Natural killer cell (primary cell): ENCODE results near the gene DSC1. TPM values are rescaled to one million over a fixed set of nuclear protein-coding genes. Genes with fewer than 3 reads are reported as not detected.

Experiments used
- ATAC-seq, 3 donors: fragments of 150-1000 bp in 2 of 3; fragments of 200-7000 bp in 1 of 3; cut with Tn5 transposase; 1 replicate in 1 of 3; 2 replicates in 2 of 3; pipeline ENCODE4 v1.10.0; 2021; ENCODE audit warnings: mild to moderate bottlenecking in 2 of 3, moderate library complexity in 2 of 3
- DNase-seq, 2 donors: peaks; one replicate each; pipeline versions ENCODE4 v3.0.0 to v3.0.0-alpha.2; 2013 to 2021; ENCODE audit warnings: mixed read lengths in 1 of 2
- H3K27ac ChIP-seq: one replicate; pipeline ENCODE4 v1.5.1; 2013; ENCODE audit warnings: mild to moderate bottlenecking, low read length
- H3K27me3 ChIP-seq: one replicate; pipeline ENCODE4 v1.6.1; 2013; ENCODE audit warnings: low read length; ENCODE audit not compliant: control insufficient read depth, insufficient read depth
- H3K36me3 ChIP-seq: one replicate; pipeline ENCODE4 v1.6.1; 2013; ENCODE audit warnings: low read length; ENCODE audit not compliant: control insufficient read depth, insufficient read depth
- H3K4me1 ChIP-seq: one replicate; pipeline ENCODE4 v1.6.1; 2013; ENCODE audit warnings: low read length; ENCODE audit not compliant: control insufficient read depth, insufficient read depth
- H3K4me3 ChIP-seq: one replicate; pipeline ENCODE4 v1.5.1; 2013; ENCODE audit warnings: low read length
- H3K9me3 ChIP-seq: one replicate; pipeline ENCODE4 v1.6.1; 2013; ENCODE audit warnings: low read length; ENCODE audit not compliant: control insufficient read depth, insufficient read depth
- H3K27ac Mint-ChIP-seq, 2 donors: one replicate each; pipeline ENCODE4 v1.8.0; 2022; ENCODE audit warnings: mild to moderate bottlenecking in 2 of 2, mixed read lengths in 2 of 2, moderate library complexity in 1 of 2
- H3K27me3 Mint-ChIP-seq, 2 donors: one replicate each; pipeline ENCODE4 v1.8.0; 2022; ENCODE audit warnings: low read depth in 2 of 2, mixed read lengths in 2 of 2
- H3K36me3 Mint-ChIP-seq: one replicate; pipeline ENCODE4 v1.8.0; 2022; ENCODE audit warnings: mixed read lengths
- H3K4me1 Mint-ChIP-seq, 2 donors: one replicate each; pipeline ENCODE4 v1.8.0; 2022; ENCODE audit warnings: mixed read lengths in 2 of 2
- H3K4me3 Mint-ChIP-seq: one replicate; pipeline ENCODE4 v1.8.0; 2022; ENCODE audit warnings: mild to moderate bottlenecking, moderate library complexity, mixed read lengths
- H3K9me3 Mint-ChIP-seq, 2 donors: one replicate each; pipeline ENCODE4 v1.8.0; 2022; ENCODE audit warnings: mixed read lengths in 2 of 2
- CTCF ChIP-seq: fragments of 200-600 bp; IDR thresholded peaks from one replicate; pipeline ENCODE4 v1.8.0; 2022; ENCODE audit warnings: antibody characterized with exemption
- WGBS: methylation state at CpG from one replicate; pipeline ENCODE4 v1.1.7; 2013; ENCODE audit warnings: missing lambda C conversion rate; ENCODE audit not compliant: insufficient coverage; 5-methylcytosine and 5-hydroxymethylcytosine counted together
- intact Hi-C: fragments of 100-400 bp; cut with micrococcal nuclease; formaldehyde crosslinking; loops from one replicate; pipeline ENCODE4 v1.14.2; 2022
- total RNA-seq, 4 donors: library from RNA; stranded (reverse); fragments of 120-200 nt in 1 of 4; gene quantifications; one replicate each; pipeline versions ENCODE4 v1.2.3 to v1.2.4, GENCODE V29; 2013 to 2022

Gene DSC1
- total RNA-seq, 3 donors from 2014 or later (not counting 1 experiment from before 2014, with no cell fraction given) = 0.05 to 0.50 TPM; not detected in 1

- intact Hi-C loops = loop anchor here (10.0 kb wide), 1 partner anchor 55 kb away; no protein-coding TSS in a partner anchor
- Mint-ChIP-seq H3K4me1 (no peaks in the 10 kb centered on the region), H3K36me3 (peaks cover 17% of the 10 kb centered on the region), H3K27ac (no peak overlapping the region), H3K9me3 (peaks cover 11 to 16% of the 10 kb centered on the region in 2 donors), H3K27me3 (peaks cover 18 to 34% of the 10 kb centered on the region in 2 donors), H3K4me3 (no peak overlapping the region)
- H3K4me3 ChIP-seq = no peak overlapping the region
- no peak overlapping the region for H3K27ac ChIP-seq
- peaks cover 8% of the 10 kb centered on the region for H3K27me3 ChIP-seq
- H3K4me1 ChIP-seq = no peaks in the 10 kb centered on the region
- ATAC-seq = no peak
- WGBS = 84% methylated on average over 9 of the region's 10 CpGs
- DNase-seq = no peak
- no peaks in the 10 kb centered on the region for H3K9me3 ChIP-seq
- TF ChIP-seq CTCF = no peak
- no peaks in the 10 kb centered on the region for H3K36me3 ChIP-seq
Measured at GRCh38 chr18:31099450-31100230, 63.0 kb downstream of the DSC1 start.

GRCh38 chr18:31098878-31099277, 63.8 kb downstream of the DSC1 start:
- H3K36me3 ChIP-seq = no peaks in the 10 kb centered on the region
- ATAC-seq = no peak
- no peak overlapping the region for H3K27ac ChIP-seq
- H3K9me3 ChIP-seq = no peaks in the 10 kb centered on the region
- no peak overlapping the region for H3K27ac Mint-ChIP-seq
- no peak overlapping the region for H3K4me3 Mint-ChIP-seq
- no peaks in the 10 kb centered on the region for H3K4me1 Mint-ChIP-seq
- no peak for TF ChIP-seq CTCF
- H3K4me1 ChIP-seq = no peaks in the 10 kb centered on the region
- H3K27me3 Mint-ChIP-seq = peaks cover 18 to 34% of the 10 kb centered on the region in 2 donors
- no peak for DNase-seq
- H3K27me3 ChIP-seq = peaks cover 8% of the 10 kb centered on the region
- H3K36me3 Mint-ChIP-seq = peaks cover 17% of the 10 kb centered on the region
- peaks cover 11 to 16% of the 10 kb centered on the region in 2 donors for H3K9me3 Mint-ChIP-seq
- intact Hi-C loops = no loop called here
- no peak overlapping the region for H3K4me3 ChIP-seq

GRCh38 chr18:31097666-31098065, 65.0 kb downstream of the DSC1 start:
- Mint-ChIP-seq H3K36me3 (peaks cover 10% of the 10 kb centered on the region), H3K27ac (no peak overlapping the region), H3K4me1 (no peaks in the 10 kb centered on the region), H3K4me3 (no peak overlapping the region), H3K9me3 (peaks cover 11 to 14% of the 10 kb centered on the region in 2 donors), H3K27me3 (peaks cover 16 to 23% of the 10 kb centered on the region in 2 donors)
- no peak for TF ChIP-seq CTCF
- no peak for DNase-seq
- Histone ChIP-seq H3K27ac (no peak overlapping the region), H3K4me3 (no peak overlapping the region), H3K36me3 (no peaks in the 10 kb centered on the region), H3K4me1 (no peaks in the 10 kb centered on the region), H3K27me3 (peaks cover 5% of the 10 kb centered on the region), H3K9me3 (no peaks in the 10 kb centered on the region)
- intact Hi-C loops = no loop called here
- WGBS = no CpG with 5 or more reads among the region's 3 CpGs
- no peak for ATAC-seq
